Endothelial cell of umbilical vein (primary cell): ENCODE results near the gene GLRX5. TPM values are rescaled to one million over a fixed set of nuclear protein-coding genes. Genes with fewer than 3 reads are reported as not detected.

Source experiments
- polyA plus RNA-seq, 4 experiments: library from polyadenylated mRNA; depleted of rRNA in 3 of 4; stranded (reverse) in 3 of 4; unstranded in 1 of 4; fragments of >200 nt; gene quantifications; 2 replicates each; pipeline versions ENCODE4 v1.2.1 to v1.2.3, GENCODE V29; 2011 to 2012; ENCODE audit warnings: missing spikeins in 1 of 4
- small RNA-seq: library from RNA; depleted of rRNA; stranded (forward); fragments of <200 nt; gene quantifications from one replicate; pipeline ENCODE3, GENCODE V24; 2012; ENCODE audit warnings: low replicate concordance, low read depth; ENCODE audit not compliant: insufficient read depth, insufficient read length
- total RNA-seq: library from RNA; stranded (reverse); gene quantifications from 2 replicates; pipeline ENCODE4 v1.2.3, GENCODE V29; 2021

GLRX5 gene
- total and polyA plus RNA-seq, 2 donors (not counting 3 experiments of a cell fraction or from before 2014, with no cell fraction given) = 42.6 to 52.0 TPM

Small RNA genes within 50 kb of the gene (small RNA-seq; reads per million reads assigned to genes)
- 0.88 reads per million for gene SCARNA13

Other genes with a start within 250 kb of the GLRX5 start
- 8.4 and 9.6 TPM in 2 replicates for gene CLMN, start 215.1 kb upstream of the GLRX5 start, total RNA-seq
- gene CLMN, start 215.1 kb upstream of the GLRX5 start, polyA plus RNA-seq = 0.67 and 0.72 TPM in 2 replicates
- gene SYNE3, start 18.4 kb upstream of the GLRX5 start, total RNA-seq = 18.8 and 19.1 TPM in 2 replicates
- gene SYNE3, start 18.4 kb upstream of the GLRX5 start, polyA plus RNA-seq = 2.6 and 3.0 TPM in 2 replicates
- gene TCL1B, start 151.4 kb downstream of the GLRX5 start, total RNA-seq = not detected in 2 replicates
- not detected in 2 replicates for gene TCL1B, start 151.4 kb downstream of the GLRX5 start, polyA plus RNA-seq
- gene TCL1A, start 179.1 kb downstream of the GLRX5 start, total RNA-seq = not detected in 2 replicates
- gene TCL1A, start 179.1 kb downstream of the GLRX5 start, polyA plus RNA-seq = not detected in 2 replicates